ENCODE results near the gene CFAP251. TPM values are rescaled to one million over a fixed set of nuclear protein-coding genes. Genes with fewer than 3 reads are reported as not detected.
"Not testable (repeated sequence)": the region's sequence is repeated elsewhere in the genome, so short reads cannot be mapped to it uniquely, and the experiment has no call there.

Gene CFAP251
- total RNA-seq, 1 donor from 2014 or later, result 9.3 TPM

DNA sequence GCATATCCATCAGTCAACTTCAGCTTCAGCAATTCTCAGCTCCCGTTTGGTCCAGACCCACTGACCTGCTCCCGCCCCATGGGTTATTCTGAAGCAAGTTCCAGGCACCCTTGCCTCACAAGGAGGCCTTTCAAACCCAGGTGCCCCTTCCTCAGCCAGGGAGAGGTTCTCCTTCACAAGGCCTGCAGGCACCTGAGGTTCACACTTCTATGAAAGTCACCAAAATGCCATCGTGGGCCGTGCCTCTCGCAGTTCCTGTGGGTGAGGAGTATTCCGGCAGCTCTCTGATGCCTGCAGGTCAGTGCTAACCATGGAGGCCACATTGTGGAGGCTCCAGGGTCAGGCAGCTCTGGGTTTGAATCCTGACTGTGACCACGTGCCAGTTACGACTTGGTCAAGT is 63.1 kb downstream of the CFAP251 start:
- Mint-ChIP-seq H3K9me3 (ENCODE audit: low read depth) (no peaks in the 10 kb centered on the region), H3K4me1 (ENCODE audit: low read depth) (no peaks in the 10 kb centered on the region), H3K4me3 (ENCODE audit: low read depth) (no peak overlapping the region), H3K27me3 (no peaks in the 10 kb centered on the region), H3K36me3 (ENCODE audit: insufficient read depth) (no peaks in the 10 kb centered on the region), H3K27ac (no peak overlapping the region)
- DNase-seq (ENCODE audit: low spot score, unreplicated experiment), result no peak
- TF ChIP-seq, protein P1, sequence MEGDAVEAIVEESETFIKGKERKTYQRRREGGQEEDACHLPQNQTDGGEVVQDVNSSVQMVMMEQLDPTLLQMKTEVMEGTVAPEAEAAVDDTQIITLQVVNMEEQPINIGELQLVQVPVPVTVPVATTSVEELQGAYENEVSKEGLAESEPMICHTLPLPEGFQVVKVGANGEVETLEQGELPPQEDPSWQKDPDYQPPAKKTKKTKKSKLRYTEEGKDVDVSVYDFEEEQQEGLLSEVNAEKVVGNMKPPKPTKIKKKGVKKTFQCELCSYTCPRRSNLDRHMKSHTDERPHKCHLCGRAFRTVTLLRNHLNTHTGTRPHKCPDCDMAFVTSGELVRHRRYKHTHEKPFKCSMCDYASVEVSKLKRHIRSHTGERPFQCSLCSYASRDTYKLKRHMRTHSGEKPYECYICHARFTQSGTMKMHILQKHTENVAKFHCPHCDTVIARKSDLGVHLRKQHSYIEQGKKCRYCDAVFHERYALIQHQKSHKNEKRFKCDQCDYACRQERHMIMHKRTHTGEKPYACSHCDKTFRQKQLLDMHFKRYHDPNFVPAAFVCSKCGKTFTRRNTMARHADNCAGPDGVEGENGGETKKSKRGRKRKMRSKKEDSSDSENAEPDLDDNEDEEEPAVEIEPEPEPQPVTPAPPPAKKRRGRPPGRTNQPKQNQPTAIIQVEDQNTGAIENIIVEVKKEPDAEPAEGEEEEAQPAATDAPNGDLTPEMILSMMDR (IDR thresholded peaks at IDR 0.05; ENCODE audit: unreplicated experiment), result no peak

DNA sequence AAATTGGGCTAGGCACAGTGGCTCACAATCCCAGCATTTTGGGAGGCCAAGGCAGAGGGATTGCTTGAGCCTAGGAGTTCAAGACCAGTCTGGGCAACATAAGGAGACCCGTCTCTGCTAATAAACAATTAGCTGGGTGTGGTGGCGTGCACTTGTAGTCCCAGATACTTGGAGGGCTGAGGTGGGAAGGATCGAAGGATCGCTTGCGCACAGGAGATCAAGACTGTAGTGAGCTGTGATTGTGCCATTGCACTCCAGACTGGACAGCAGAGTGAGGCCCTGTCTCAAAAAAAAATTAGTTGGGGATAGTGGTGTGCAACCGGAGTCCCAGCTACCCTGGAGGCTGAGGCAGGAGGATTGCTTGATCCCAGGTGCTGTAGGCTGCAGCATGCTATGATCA is 64.6 kb downstream of the CFAP251 start:
- no peak for DNase-seq (ENCODE audit: low spot score, unreplicated experiment)
- Mint-ChIP-seq H3K4me1 (ENCODE audit: low read depth) (no peaks in the 10 kb centered on the region), H3K27me3 (no peaks in the 10 kb centered on the region), H3K9me3 (ENCODE audit: low read depth) (no peaks in the 10 kb centered on the region), H3K27ac (no peak overlapping the region), H3K36me3 (ENCODE audit: insufficient read depth) (no peaks in the 10 kb centered on the region), H3K4me3 (ENCODE audit: low read depth) (no peak overlapping the region)
- TF ChIP-seq, protein P1 (IDR thresholded peaks at IDR 0.05; ENCODE audit: unreplicated experiment), result no peak

DNA sequence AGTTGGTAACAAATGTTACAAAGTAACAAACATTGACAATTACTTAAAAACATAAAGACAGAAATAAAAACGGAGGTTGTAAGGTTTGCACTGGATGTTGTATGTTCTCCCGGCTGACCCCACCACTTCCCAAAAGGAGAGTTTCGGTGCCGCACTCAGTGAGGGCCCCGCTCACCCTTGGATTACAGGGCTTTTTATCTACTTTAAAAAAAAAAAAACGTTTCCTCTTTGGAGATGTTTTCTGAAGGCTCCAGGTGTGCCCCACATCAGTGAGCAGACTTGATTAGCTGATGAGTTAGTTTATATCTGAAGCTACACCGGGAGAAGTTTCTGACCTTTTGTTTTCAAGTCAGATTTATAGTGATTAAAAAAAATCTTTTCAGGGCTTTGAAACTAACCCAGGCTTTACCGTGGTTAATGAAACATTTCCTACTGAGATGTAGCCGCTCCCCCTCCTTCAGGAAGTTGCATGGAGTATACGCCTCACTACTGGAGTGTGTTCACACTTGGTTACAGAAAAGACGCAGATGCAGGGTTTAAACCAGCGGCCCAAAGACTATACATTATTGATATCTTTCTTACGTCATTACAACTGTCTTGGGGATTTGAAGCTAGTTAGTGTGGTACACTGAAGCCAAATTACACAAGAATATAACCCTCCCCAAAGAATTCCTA is 65.3 kb downstream of the CFAP251 start:
- Mint-ChIP-seq H3K36me3 (ENCODE audit: insufficient read depth) (no peaks in the 10 kb centered on the region), H3K9me3 (ENCODE audit: low read depth) (no peaks in the 10 kb centered on the region), H3K4me1 (ENCODE audit: low read depth) (no peaks in the 10 kb centered on the region), H3K27me3 (no peaks in the 10 kb centered on the region), H3K27ac (no peak overlapping the region), H3K4me3 (ENCODE audit: low read depth) (no peak overlapping the region)
- TF ChIP-seq, protein P1 (IDR thresholded peaks at IDR 0.05; ENCODE audit: unreplicated experiment), result no peak
- no peak for DNase-seq (ENCODE audit: low spot score, unreplicated experiment)

DNA sequence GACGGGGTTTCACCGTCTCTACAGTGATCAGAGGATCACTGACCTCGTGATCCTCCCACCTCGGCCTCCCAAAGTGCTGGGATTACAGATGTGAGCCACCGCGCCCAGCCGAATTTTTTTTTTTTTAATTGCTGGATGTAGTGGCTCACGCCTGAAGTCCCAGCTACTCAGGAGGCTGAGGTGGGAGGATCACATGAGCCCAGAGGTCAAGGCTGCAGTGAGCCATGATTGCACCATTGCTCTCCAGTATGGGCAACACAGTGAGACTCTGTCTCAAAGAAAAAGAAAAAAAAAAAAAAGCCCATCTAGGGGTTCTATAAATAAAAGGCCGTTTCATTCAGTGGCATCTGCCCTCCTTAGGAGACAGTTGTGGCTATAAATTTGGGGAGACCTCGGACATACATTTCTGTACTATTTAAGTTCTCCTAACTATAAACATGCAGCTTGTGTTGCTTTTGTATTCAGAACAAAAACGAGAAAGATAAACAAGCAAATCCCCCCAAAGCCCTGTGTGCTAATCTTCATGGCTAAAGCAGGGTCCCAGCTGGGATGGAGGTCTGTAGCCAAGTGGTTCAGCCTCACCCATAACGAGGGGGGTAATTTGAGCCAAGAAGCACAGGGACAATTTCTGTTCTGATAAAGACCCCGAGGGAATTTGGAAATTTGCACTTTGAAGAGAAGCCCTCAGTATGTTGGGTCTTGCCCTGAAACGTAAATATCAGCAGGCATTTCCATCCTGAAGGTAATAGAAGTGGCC is 68.3 kb downstream of the CFAP251 start:
- Mint-ChIP-seq H3K4me1 (ENCODE audit: low read depth) (peaks cover 9% of the 10 kb centered on the region), H3K4me3 (ENCODE audit: low read depth) (no peak overlapping the region), H3K27ac (no peak overlapping the region), H3K9me3 (ENCODE audit: low read depth) (no peaks in the 10 kb centered on the region), H3K36me3 (ENCODE audit: insufficient read depth) (no peaks in the 10 kb centered on the region), H3K27me3 (no peaks in the 10 kb centered on the region)
- DNase-seq (ENCODE audit: low spot score, unreplicated experiment), result no peak
- TF ChIP-seq, protein P1 (IDR thresholded peaks at IDR 0.05; ENCODE audit: unreplicated experiment), result no peak

DNA sequence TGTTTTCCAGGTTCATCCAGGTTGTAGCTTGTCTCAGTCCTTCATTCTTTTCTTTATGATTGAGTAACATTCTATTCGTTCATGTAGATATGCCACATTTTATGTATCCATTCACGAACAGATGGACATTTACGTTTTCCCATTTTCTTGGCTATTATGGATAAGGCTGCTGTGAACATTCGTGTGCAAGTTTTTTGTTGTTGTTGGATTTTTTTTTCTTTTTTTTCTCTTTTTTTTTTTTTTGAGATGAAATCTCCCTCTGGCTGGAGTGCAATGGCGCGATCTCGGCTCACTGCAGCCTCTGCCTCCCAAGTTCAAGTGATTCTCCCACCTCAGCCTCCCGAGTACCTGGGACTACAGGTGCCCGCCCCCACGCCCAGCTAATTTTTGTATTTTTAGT is 70.1 kb downstream of the CFAP251 start:
- not testable (repeated sequence) for H3K4me1 Mint-ChIP-seq (ENCODE audit: low read depth); H3K27ac Mint-ChIP-seq; H3K27me3 Mint-ChIP-seq; H3K4me3 Mint-ChIP-seq (ENCODE audit: low read depth); H3K36me3 Mint-ChIP-seq (ENCODE audit: insufficient read depth); DNase-seq (ENCODE audit: low spot score, unreplicated experiment); H3K9me3 Mint-ChIP-seq (ENCODE audit: low read depth)
